Measurements from ENCODE around the gene EMD.
"Not testable (repeated sequence)": the region's sequence is repeated elsewhere in the genome, so short reads cannot be mapped to it uniquely, and the experiment has no call there.

EMD gene

DNA sequence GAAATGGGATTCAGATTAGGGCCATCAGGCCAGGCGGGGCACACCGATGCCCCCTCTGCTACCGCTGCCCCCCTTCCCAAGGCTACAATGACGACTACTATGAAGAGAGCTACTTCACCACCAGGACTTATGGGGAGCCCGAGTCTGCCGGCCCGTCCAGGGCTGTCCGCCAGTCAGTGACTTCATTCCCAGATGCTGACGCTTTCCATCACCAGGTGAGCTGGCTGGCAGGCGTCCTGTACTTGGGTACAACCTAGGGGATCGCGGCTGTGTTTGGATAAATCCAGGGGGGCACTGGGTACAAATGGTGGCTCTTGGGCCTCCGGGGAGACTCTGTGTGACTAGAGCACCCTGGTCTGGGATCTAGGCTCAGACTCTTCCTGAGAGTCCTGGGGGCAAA, 1.1 kb downstream of the EMD start:
- TF ChIP-seq, protein P1, sequence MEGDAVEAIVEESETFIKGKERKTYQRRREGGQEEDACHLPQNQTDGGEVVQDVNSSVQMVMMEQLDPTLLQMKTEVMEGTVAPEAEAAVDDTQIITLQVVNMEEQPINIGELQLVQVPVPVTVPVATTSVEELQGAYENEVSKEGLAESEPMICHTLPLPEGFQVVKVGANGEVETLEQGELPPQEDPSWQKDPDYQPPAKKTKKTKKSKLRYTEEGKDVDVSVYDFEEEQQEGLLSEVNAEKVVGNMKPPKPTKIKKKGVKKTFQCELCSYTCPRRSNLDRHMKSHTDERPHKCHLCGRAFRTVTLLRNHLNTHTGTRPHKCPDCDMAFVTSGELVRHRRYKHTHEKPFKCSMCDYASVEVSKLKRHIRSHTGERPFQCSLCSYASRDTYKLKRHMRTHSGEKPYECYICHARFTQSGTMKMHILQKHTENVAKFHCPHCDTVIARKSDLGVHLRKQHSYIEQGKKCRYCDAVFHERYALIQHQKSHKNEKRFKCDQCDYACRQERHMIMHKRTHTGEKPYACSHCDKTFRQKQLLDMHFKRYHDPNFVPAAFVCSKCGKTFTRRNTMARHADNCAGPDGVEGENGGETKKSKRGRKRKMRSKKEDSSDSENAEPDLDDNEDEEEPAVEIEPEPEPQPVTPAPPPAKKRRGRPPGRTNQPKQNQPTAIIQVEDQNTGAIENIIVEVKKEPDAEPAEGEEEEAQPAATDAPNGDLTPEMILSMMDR (IDR thresholded peaks at IDR 0.05; ENCODE audit: low read length, missing control alignments): no peak
- no peak for DNase-seq (ENCODE audit: low read depth)
- peak overlapping the region; percentile 70 for H3K4me3 ChIP-seq (replicated peaks; ENCODE audit: low read depth, low read length)

DNA sequence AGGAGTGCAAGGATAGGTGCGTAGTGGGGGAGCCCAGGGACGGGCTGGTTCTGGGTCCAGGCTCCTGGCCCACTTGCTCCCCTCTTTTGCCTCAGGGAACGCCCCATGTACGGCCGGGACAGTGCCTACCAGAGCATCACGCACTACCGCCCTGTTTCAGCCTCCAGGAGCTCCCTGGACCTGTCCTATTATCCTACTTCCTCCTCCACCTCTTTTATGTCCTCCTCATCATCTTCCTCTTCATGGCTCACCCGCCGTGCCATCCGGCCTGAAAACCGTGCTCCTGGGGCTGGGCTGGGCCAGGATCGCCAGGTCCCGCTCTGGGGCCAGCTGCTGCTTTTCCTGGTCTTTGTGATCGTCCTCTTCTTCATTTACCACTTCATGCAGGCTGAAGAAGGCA, 1.7 kb downstream of the EMD start:
- TF ChIP-seq, protein P1 (IDR thresholded peaks at IDR 0.05; ENCODE audit: low read length, missing control alignments): no peak
- DNase-seq (ENCODE audit: low read depth): no peak
- peak overlapping the region; percentile 70 for H3K4me3 ChIP-seq (replicated peaks; ENCODE audit: low read depth, low read length)

DNA sequence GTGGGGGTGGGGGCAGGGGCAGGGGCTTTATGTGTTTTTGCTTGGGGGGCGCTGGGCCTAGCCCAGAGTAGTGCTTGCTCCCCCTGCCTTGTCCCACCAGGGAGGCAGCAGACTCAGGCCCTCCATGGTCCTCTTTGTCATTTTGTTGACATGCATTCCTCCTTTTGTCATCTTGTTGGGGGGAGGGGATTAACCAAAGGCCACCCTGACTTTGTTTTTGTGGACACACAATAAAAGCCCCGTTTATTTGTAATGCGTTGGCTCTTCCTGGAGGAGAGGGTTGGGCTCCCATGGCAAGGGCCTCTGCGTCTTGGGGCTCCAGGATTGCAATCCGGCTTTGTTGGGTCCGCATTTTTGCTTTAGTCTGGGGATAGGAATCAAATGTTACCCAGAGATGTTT, 2.2 kb downstream of the EMD start:
- TF ChIP-seq, protein P1 (IDR thresholded peaks at IDR 0.05; ENCODE audit: low read length, missing control alignments): no peak
- H3K4me3 ChIP-seq (replicated peaks; ENCODE audit: low read depth, low read length): no peak overlapping the region
- DNase-seq (ENCODE audit: low read depth): no peak

DNA sequence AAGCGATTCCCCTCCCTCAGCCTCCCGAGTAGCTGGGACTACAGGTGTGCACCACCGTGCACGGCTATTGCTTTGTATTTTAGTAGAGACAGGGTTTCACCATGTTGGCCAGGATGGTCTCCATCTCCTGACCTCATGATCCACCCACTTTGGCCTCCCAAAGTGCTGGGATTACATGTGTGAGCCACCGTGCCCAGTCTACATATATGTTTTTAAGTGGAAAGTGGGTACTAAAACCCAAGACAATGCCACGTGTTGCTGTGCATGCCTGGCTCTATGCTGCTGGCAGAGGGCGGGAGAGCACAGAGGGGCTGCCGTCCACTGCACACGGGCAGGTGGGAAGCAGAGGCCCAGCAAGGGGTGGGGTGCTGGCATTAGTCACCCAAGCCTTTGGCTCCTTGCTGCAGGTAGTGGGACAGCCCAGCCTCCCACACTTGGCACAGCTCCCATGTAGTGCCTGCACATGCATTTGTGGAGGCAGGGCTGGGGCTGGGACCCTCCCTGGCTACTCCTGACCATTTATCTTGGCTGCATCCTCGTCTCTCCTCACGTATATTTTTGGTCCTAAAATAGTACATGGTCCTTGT, 3.5 kb downstream of the EMD start:
- no peak for DNase-seq (ENCODE audit: low read depth)
- TF ChIP-seq, protein P1 (IDR thresholded peaks at IDR 0.05; ENCODE audit: low read length, missing control alignments): no peak
- no peak overlapping the region for H3K4me3 ChIP-seq (replicated peaks; ENCODE audit: low read depth, low read length)

DNA sequence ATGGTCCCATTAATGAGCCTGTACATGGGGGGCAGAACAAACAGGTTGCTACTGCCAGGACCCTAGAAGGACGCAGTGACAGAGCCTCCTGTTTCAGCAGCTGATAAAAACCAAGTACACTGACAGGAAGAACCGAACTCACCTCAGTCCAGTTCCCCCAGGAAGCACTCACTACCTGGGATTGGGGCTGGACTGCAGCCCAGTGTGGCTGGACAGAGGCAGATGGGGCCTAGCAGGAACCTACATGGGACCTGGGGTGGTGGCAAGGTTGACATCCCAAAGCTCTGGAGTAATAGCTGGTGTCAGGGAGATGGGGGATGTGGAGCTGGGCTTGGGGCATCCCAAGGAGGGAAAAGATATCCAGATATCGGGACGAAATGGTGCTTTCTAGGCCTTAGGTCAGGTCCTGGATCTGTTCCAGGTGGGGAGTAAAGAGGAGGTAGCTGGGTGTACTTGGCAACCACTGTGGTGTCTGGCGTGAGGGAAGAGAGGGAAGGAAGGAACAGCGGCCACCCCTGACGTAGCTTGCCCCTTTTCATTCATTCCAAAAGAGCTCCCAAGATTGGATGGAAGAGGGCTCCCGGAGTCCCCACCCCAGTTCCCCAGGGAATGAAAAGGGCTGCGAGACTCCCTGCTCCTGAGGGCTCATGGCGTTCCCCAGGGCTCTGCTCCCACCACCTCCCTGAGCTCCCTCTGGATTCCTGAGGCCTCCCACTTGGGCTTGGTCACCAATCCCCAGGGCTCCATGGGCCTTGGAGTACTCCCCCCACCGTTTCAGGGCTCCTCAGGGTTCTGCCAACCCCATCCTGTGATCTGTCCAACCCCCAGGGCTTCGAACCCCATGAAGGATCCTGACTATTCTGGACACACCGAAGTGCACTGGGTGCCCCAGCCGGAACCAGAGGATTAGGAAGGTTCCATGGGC, 4.5 kb downstream of the EMD start:
- TF ChIP-seq, protein P1 (IDR thresholded peaks at IDR 0.05; ENCODE audit: low read length, missing control alignments): no peak
- no peak overlapping the region for H3K4me3 ChIP-seq (replicated peaks; ENCODE audit: low read depth, low read length)
- no peak for DNase-seq (ENCODE audit: low read depth)

DNA sequence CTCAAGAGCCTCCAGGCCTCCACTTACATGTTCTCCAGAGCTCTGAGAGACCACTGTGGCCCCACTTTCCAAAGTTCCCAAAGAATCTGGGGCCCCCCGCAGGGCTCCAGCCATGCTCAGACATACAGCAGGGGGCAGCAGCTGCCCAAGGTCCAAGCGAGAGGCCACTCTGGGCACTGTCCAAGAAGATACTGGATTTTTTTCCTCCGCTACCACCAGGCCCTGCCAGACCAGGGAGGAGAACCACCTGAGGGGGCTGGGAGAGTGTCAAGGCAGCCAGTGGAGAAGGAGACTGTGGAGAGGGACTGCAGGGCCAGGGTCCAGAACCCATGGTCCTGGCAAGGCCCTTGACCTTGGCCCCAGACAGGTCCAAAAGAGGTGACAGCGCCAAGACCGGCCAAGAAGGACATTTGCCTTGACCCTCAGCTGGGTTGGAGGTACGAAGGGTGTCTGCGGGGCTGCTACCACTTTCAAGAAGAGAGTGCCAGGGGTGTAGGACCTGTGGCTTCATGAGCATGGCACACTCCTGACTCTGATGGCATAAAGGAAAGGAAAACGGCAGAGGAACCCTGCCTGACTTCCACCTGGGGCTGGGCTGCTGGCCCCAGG, 5.3 kb downstream of the EMD start:
- peak; percentile 44 for DNase-seq (ENCODE audit: low read depth)
- TF ChIP-seq, protein P1 (IDR thresholded peaks at IDR 0.05; ENCODE audit: low read length, missing control alignments): peak; percentile 36
- no peak overlapping the region for H3K4me3 ChIP-seq (replicated peaks; ENCODE audit: low read depth, low read length)

DNA sequence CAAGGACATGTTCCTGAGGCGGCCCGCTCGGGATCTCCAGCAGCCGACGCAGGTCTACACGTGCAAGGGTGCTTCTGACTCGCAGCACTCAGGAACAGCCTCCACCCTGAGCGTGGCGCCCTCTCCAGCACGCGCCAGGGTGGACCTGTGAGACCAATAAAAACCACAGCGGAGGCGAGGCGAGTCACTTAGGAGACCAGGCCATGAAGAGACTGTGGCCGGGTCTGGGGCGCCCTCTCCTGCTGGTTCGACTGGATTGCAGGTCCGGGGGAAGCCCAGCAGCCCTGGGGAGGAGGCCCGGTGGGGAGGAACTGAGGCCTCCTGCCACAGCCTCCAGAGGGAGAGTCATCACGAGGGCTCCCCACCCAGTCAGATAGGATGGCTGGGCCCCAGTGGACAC, 9.0 kb downstream of the EMD start:
- DNase-seq (ENCODE audit: low read depth); H3K4me3 ChIP-seq (replicated peaks; ENCODE audit: low read depth, low read length): not testable (repeated sequence)

DNA sequence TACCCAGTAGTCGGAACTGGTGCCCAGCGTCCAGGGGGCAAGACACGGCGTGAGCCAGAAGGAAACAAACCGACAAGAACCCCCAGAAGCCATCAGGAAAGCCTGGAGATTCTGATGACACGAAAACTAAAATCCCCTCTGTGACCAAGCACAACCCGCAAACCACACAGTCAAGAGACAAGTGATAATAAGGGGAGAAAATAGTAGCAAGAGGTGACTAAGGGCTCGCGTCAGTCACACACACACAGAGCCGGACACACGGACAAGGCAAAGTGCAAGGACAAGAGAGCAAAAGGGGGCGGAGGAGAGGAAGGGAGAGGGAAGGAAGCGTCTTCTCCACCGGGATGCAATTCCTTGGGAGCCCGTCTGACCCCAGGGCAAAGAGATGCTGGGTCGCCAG, 9.6 kb downstream of the EMD start:
- not testable (repeated sequence) for H3K4me3 ChIP-seq (replicated peaks; ENCODE audit: low read depth, low read length); DNase-seq (ENCODE audit: low read depth)

DNA sequence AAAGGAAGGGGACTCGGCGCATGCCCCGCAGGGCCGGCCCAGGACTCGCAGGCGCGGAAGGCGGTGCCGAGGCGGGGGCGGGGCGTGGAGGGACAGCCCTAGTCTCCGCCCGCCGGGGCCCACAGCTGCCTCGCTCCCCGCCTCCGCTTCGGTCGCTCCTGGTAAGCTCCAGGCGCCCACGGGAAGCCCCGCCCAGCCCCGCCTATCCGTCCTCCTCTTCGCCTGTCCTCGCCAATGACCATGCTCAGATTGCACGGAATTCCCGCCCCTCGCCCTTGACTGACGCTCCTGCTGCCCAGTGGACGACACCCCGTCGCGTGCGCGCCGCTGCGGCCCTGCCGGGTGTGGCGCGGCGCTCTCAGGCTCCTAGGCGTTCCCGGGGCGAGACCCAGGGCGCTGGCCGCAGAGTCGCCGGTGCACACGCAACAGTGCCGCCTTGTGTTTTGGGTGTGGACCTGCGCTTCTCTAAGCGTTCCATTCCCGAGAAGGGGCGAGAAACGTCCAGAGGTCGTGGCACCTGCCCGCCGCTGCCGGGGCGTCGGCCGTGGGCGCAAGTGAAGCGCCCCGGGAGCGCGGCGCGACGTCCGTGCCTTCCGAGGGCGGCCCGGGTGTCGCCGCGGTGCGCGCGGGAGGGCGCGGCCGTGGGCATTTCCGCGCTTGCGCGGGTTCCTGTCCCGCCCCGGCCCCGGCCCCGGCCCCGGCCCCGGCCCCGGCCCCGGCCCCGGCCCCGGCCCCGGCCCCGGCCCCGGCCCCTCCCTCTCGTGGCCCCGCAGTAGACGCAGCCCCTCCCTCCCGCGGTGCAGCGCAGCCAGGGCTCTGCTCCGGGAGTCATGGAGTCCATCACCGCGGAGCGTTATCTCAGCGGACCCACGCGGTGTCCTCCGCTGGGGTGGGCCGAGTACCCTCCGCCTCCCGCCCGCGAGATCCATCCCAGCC, 11.0 kb downstream of the EMD start:
- not testable (repeated sequence) for DNase-seq (ENCODE audit: low read depth)
- peak overlapping the region; percentile 36 for H3K4me3 ChIP-seq (replicated peaks; ENCODE audit: low read depth, low read length)

DNA sequence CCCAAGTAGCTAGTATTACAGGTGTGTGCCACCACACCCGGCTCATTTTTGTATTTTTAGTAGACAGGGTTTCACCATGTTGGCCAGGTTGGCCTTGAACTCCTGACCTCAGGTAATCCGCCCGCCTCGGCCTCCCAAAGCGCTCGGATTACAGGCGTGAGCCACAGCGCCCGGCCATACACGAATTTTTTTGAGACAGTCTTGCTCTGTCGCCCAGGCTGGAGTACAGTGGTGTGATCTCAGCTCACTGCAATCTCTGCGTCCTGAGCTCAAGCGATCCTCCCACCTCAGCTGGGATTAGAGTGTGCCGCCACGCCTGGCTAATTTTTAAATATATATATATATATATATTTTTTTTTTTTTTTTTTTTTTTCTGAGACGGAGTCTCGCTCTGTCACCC, 17.3 kb downstream of the EMD start:
- not testable (repeated sequence) for H3K4me3 ChIP-seq (replicated peaks; ENCODE audit: low read depth, low read length); DNase-seq (ENCODE audit: low read depth)

Measured in fibroblast of pulmonary artery (primary cell).